ENCODE data around the gene ZMYND12. TPM values are rescaled to one million over a fixed set of nuclear protein-coding genes. Genes with fewer than 3 reads are reported as not detected.

Gene ZMYND12
- total RNA-seq, 2 experiments from 2014 or later: 0.59 to 1.4 TPM

GRCh38 chr1:42423681-42424080 lies 32.1 kb downstream of the ZMYND12 start:
- intact Hi-C loops (cut with micrococcal nuclease): no loop called here
- no peak for TF ChIP-seq CTCF (IDR thresholded peaks at IDR 0.05)
- H3K27ac Mint-ChIP-seq: no peak overlapping the region
- H3K4me3 Mint-ChIP-seq: no peak overlapping the region
- H3K36me3 Mint-ChIP-seq (ENCODE audit: low read depth): no peaks in the 10 kb centered on the region
- DNase-seq (no peak), ATAC-seq (no peak)
- no peaks in the 10 kb centered on the region for H3K4me1 Mint-ChIP-seq (ENCODE audit: low read depth)
- H3K9me3 Mint-ChIP-seq: no peaks in the 10 kb centered on the region
- ChIA-PET CTCF (no interaction called here), POLR2A (no interaction called here)
- H3K27me3 Mint-ChIP-seq: no peaks in the 10 kb centered on the region

- ChIA-PET POLR2A (no interaction called here), CTCF (no interaction called here)
- intact Hi-C loops (cut with micrococcal nuclease): no loop called here
- ATAC-seq (no peak), DNase-seq (no peak)
- no peaks in the 10 kb centered on the region for H3K4me1 Mint-ChIP-seq (ENCODE audit: low read depth)
- TF ChIP-seq CTCF (IDR thresholded peaks at IDR 0.05): no peak
- no peak overlapping the region for H3K27ac Mint-ChIP-seq
- no peaks in the 10 kb centered on the region for H3K27me3 Mint-ChIP-seq
- H3K9me3 Mint-ChIP-seq: no peaks in the 10 kb centered on the region
- H3K4me3 Mint-ChIP-seq: no peak overlapping the region
- no peaks in the 10 kb centered on the region for H3K36me3 Mint-ChIP-seq (ENCODE audit: low read depth)
Measured at GRCh38 chr1:42422737-42423136, 33.1 kb downstream of the ZMYND12 start.

GRCh38 chr1:42420911-42421585 lies 34.8 kb downstream of the ZMYND12 start:
- H3K27me3 Mint-ChIP-seq: no peaks in the 10 kb centered on the region
- ATAC-seq (no peak), DNase-seq (no peak)
- no peaks in the 10 kb centered on the region for H3K9me3 Mint-ChIP-seq
- CTCF ChIA-PET: interaction anchor here (0.6 kb wide), 1 partner anchor 83 kb away, joined by 3 read pairs; no protein-coding TSS in a partner anchor
- H3K36me3 Mint-ChIP-seq (ENCODE audit: low read depth): no peaks in the 10 kb centered on the region
- no peak overlapping the region for H3K4me3 Mint-ChIP-seq
- POLR2A ChIA-PET: no interaction called here
- H3K27ac Mint-ChIP-seq: no peak overlapping the region
- no peaks in the 10 kb centered on the region for H3K4me1 Mint-ChIP-seq (ENCODE audit: low read depth)
- TF ChIP-seq CTCF (IDR thresholded peaks at IDR 0.05): no peak
- intact Hi-C loops (cut with micrococcal nuclease): no loop called here

GRCh38 chr1:42420121-42420520 lies 35.7 kb downstream of the ZMYND12 start:
- Mint-ChIP-seq H3K4me1 (ENCODE audit: low read depth) (no peaks in the 10 kb centered on the region), H3K36me3 (ENCODE audit: low read depth) (no peaks in the 10 kb centered on the region), H3K4me3 (no peak overlapping the region), H3K27me3 (peaks cover 1% of the 10 kb centered on the region), H3K9me3 (no peaks in the 10 kb centered on the region), H3K27ac (no peak overlapping the region)
- POLR2A ChIA-PET: no interaction called here
- no peak for DNase-seq
- ATAC-seq: no peak
- no peak for TF ChIP-seq CTCF (IDR thresholded peaks at IDR 0.05)
- intact Hi-C loops (cut with micrococcal nuclease): no loop called here
- CTCF ChIA-PET: no interaction called here

GRCh38 chr1:42419126-42419821 lies 36.5 kb downstream of the ZMYND12 start:
- DNase-seq (no peak), ATAC-seq (no peak)
- Mint-ChIP-seq H3K4me3 (no peak overlapping the region), H3K9me3 (no peaks in the 10 kb centered on the region), H3K36me3 (ENCODE audit: low read depth) (no peaks in the 10 kb centered on the region), H3K27ac (no peak overlapping the region), H3K4me1 (ENCODE audit: low read depth) (no peaks in the 10 kb centered on the region), H3K27me3 (peaks cover 5% of the 10 kb centered on the region)
- TF ChIP-seq CTCF (IDR thresholded peaks at IDR 0.05): no peak
- intact Hi-C loops (cut with micrococcal nuclease): no loop called here
- CTCF ChIA-PET: no interaction called here
- POLR2A ChIA-PET: no interaction called here
